ENCODE results near the gene STEAP1.

Gene STEAP1

DNA sequence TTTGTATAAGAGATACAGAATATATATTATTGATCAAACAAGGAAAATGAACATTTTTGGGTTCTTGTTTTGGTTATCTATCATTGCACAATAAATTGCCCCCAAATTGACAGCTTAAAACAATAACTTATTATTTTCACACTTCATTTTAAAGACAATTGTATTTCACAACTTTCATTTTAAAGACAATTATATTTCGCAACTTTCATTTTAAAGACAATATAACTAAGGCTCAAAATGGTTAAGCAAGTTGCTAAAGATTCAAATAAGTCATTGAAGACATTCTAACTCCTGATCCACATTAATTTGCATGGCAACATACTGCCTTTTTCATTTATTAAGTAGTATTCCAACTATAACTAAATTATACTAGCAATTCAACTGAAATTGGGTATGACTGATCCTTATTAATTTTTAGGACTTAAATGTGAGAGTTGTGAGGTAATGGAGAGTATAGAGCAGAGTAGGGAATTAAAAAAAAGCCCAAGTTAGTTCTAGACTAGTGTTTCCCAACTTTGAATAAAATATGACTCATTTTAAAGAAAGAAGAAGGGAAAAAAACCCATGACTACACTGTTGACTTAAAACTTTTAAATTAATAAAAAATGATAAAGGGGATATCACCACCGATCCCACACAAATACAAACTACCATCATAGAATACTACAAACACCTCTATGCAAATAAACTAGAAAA is 47.4 kb downstream of the STEAP1 start:
- TF ChIP-seq POLR2AphosphoS5 (IDR thresholded peaks at IDR 0.05; ENCODE audit: low read depth) = no peak
- no peak for TF ChIP-seq GABPA (IDR thresholded peaks at IDR 0.05; ENCODE audit: low read depth)
- TF ChIP-seq, protein P1, sequence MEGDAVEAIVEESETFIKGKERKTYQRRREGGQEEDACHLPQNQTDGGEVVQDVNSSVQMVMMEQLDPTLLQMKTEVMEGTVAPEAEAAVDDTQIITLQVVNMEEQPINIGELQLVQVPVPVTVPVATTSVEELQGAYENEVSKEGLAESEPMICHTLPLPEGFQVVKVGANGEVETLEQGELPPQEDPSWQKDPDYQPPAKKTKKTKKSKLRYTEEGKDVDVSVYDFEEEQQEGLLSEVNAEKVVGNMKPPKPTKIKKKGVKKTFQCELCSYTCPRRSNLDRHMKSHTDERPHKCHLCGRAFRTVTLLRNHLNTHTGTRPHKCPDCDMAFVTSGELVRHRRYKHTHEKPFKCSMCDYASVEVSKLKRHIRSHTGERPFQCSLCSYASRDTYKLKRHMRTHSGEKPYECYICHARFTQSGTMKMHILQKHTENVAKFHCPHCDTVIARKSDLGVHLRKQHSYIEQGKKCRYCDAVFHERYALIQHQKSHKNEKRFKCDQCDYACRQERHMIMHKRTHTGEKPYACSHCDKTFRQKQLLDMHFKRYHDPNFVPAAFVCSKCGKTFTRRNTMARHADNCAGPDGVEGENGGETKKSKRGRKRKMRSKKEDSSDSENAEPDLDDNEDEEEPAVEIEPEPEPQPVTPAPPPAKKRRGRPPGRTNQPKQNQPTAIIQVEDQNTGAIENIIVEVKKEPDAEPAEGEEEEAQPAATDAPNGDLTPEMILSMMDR (IDR thresholded peaks at IDR 0.05; ENCODE audit: insufficient read depth, low read length) = no peak
- TF ChIP-seq SPI1 (IDR thresholded peaks at IDR 0.05; ENCODE audit: borderline replicate concordance, low read depth) = no peak
- TF ChIP-seq, protein P2, sequence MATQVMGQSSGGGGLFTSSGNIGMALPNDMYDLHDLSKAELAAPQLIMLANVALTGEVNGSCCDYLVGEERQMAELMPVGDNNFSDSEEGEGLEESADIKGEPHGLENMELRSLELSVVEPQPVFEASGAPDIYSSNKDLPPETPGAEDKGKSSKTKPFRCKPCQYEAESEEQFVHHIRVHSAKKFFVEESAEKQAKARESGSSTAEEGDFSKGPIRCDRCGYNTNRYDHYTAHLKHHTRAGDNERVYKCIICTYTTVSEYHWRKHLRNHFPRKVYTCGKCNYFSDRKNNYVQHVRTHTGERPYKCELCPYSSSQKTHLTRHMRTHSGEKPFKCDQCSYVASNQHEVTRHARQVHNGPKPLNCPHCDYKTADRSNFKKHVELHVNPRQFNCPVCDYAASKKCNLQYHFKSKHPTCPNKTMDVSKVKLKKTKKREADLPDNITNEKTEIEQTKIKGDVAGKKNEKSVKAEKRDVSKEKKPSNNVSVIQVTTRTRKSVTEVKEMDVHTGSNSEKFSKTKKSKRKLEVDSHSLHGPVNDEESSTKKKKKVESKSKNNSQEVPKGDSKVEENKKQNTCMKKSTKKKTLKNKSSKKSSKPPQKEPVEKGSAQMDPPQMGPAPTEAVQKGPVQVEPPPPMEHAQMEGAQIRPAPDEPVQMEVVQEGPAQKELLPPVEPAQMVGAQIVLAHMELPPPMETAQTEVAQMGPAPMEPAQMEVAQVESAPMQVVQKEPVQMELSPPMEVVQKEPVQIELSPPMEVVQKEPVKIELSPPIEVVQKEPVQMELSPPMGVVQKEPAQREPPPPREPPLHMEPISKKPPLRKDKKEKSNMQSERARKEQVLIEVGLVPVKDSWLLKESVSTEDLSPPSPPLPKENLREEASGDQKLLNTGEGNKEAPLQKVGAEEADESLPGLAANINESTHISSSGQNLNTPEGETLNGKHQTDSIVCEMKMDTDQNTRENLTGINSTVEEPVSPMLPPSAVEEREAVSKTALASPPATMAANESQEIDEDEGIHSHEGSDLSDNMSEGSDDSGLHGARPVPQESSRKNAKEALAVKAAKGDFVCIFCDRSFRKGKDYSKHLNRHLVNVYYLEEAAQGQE (IDR thresholded peaks at IDR 0.05; ENCODE audit: insufficient replicate concordance, low read depth) = no peak
- no peak for DNase-seq (ENCODE audit: low read depth in 1 of 2, low spot score in 1 of 2)
- no peaks in the 10 kb centered on the region for H3K27me3 ChIP-seq (ENCODE audit: insufficient read depth, poor library complexity, severe bottlenecking)

GRCh38 chr7:90207956-90208355 is 53.7 kb downstream of the STEAP1 start:
- no peak for TF ChIP-seq SPI1 (IDR thresholded peaks at IDR 0.05; ENCODE audit: borderline replicate concordance, low read depth)
- TF ChIP-seq, protein P1 (IDR thresholded peaks at IDR 0.05; ENCODE audit: insufficient read depth, low read length) = no peak
- no peak for TF ChIP-seq POLR2AphosphoS5 (IDR thresholded peaks at IDR 0.05; ENCODE audit: low read depth)
- TF ChIP-seq GABPA (IDR thresholded peaks at IDR 0.05; ENCODE audit: low read depth) = no peak
- TF ChIP-seq, protein P2 (IDR thresholded peaks at IDR 0.05; ENCODE audit: insufficient replicate concordance, low read depth) = no peak
- DNase-seq (ENCODE audit: low read depth in 1 of 2, low spot score in 1 of 2) = no peak
- no peak overlapping the region for H3K4me3 ChIP-seq (replicated peaks; ENCODE audit: insufficient read depth, low read length)
- H3K27ac ChIP-seq (replicated peaks) = no peak overlapping the region
- peaks cover 32% of the 10 kb centered on the region for H3K27me3 ChIP-seq (ENCODE audit: insufficient read depth, poor library complexity, severe bottlenecking)

More for the DNA sequence above, 47.4 kb downstream of the STEAP1 start:
- Histone ChIP-seq H3K27ac (replicated peaks) (no peak overlapping the region), H3K4me3 (replicated peaks; ENCODE audit: insufficient read depth, low read length) (no peak overlapping the region)

DNA sequence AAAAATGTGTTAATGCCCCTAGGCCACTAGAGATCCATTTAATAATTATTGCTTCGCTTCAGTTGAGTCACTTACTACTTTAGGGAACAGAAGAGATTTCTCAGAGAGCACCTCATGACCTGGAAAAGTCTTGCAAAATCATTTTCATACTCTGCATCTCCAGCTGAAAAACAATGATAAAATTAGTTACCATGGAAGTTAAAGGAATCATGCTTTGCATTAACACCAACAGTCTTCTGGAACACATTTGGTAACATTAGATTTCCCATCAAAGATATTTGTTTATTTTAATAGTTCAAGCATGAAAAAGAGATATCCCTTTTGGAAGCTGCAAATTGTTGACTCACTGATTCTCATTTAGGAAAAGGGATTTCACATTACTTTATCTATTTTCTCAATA is 55.5 kb downstream of the STEAP1 start:
- no peak for TF ChIP-seq POLR2AphosphoS5 (IDR thresholded peaks at IDR 0.05; ENCODE audit: low read depth)
- TF ChIP-seq, protein P2 (IDR thresholded peaks at IDR 0.05; ENCODE audit: insufficient replicate concordance, low read depth) = no peak
- TF ChIP-seq, protein P1 (IDR thresholded peaks at IDR 0.05; ENCODE audit: insufficient read depth, low read length) = no peak
- no peak for TF ChIP-seq SPI1 (IDR thresholded peaks at IDR 0.05; ENCODE audit: borderline replicate concordance, low read depth)
- no peak for TF ChIP-seq GABPA (IDR thresholded peaks at IDR 0.05; ENCODE audit: low read depth)
- Histone ChIP-seq H3K4me3 (replicated peaks; ENCODE audit: insufficient read depth, low read length) (no peak overlapping the region), H3K27ac (replicated peaks) (no peak overlapping the region), H3K27me3 (ENCODE audit: insufficient read depth, poor library complexity, severe bottlenecking) (peaks cover 44% of the 10 kb centered on the region)
- no peak for DNase-seq (ENCODE audit: low read depth in 1 of 2, low spot score in 1 of 2)
